Mesenchymal stem cell (in vitro differentiated cells and primary cell): ENCODE data around the gene KLF5.
"Not testable (repeated sequence)": the region's sequence is repeated elsewhere in the genome, so short reads cannot be mapped to it uniquely, and the experiment has no call there.

Experiments
- DNase-seq: peaks from one replicate; pipeline ENCODE4 v3.0.0-alpha.2; 2013
- H2AFZ ChIP-seq: one replicate; pipeline ENCODE4 v1.6.1; 2013; ENCODE audit warnings: low read depth, mild to moderate bottlenecking, control low read depth, inconsistent platforms, low read length, moderate library complexity
- H2AK5ac ChIP-seq: 2 replicates; pipeline ENCODE4 v1.6.1; 2013; ENCODE audit warnings: low read length, moderate library complexity, mild to moderate bottlenecking, inconsistent platforms; ENCODE audit not compliant: severe bottlenecking
- H2BK120ac ChIP-seq: one replicate; pipeline ENCODE4 v1.6.1; 2013; ENCODE audit warnings: low read depth, mild to moderate bottlenecking, inconsistent platforms, low read length, moderate library complexity
- H2BK12ac ChIP-seq, 2 experiments: one replicate each; pipeline ENCODE4 v1.6.1; 2013; ENCODE audit warnings: inconsistent platforms in 2 of 2, low read length in 2 of 2, mild to moderate bottlenecking in 2 of 2, moderate library complexity in 2 of 2, control low read depth in 1 of 2
- H2BK15ac ChIP-seq: one replicate; pipeline ENCODE4 v1.6.1; 2013; ENCODE audit warnings: mild to moderate bottlenecking, low read depth, inconsistent platforms; ENCODE audit not compliant: poor library complexity, severe bottlenecking
- H2BK5ac ChIP-seq: 2 replicates; pipeline ENCODE4 v1.6.1; 2013; ENCODE audit warnings: low read depth, mild to moderate bottlenecking, low read length, control low read depth, inconsistent platforms; ENCODE audit not compliant: poor library complexity, severe bottlenecking
- H3K14ac ChIP-seq, 2 experiments: one replicate each; pipeline ENCODE4 v1.6.1; 2013; ENCODE audit warnings: inconsistent platforms in 2 of 2, low read length in 2 of 2, control low read depth in 1 of 2, mild to moderate bottlenecking in 1 of 2, moderate library complexity in 1 of 2
- H3K18ac ChIP-seq, 2 experiments: one replicate each; pipeline ENCODE4 v1.6.1; 2013; ENCODE audit warnings: inconsistent platforms in 2 of 2, low read length in 2 of 2, control low read depth in 1 of 2, low read depth in 1 of 2, mild to moderate bottlenecking in 1 of 2
- H3K23ac ChIP-seq, 2 experiments: one replicate each; pipeline ENCODE4 v1.6.1; 2013; ENCODE audit warnings: inconsistent platforms in 2 of 2, low read length in 2 of 2, mild to moderate bottlenecking in 2 of 2, moderate library complexity in 2 of 2, control low read depth in 1 of 2
- H3K27ac ChIP-seq: 2 replicates; pipeline ENCODE4 v1.5.1; 2013; ENCODE audit warnings: mild to moderate bottlenecking, moderate library complexity, low read length, control low read depth, inconsistent platforms; ENCODE audit not compliant: poor library complexity, severe bottlenecking
- H3K27me3 ChIP-seq, 2 experiments: 2 replicates each; pipeline versions ENCODE4 v1.6.1 to v1.7.0; 2013; ENCODE audit warnings: low read length in 2 of 2, mild to moderate bottlenecking in 2 of 2, moderate library complexity in 2 of 2, control low read depth in 1 of 2, inconsistent platforms in 1 of 2; ENCODE audit not compliant: control insufficient read depth in 1 of 2, insufficient read depth in 1 of 2
- H3K36me3 ChIP-seq, 2 experiments: 2 replicates each; pipeline versions ENCODE4 v1.6.1 to v1.7.0; 2013; ENCODE audit warnings: low read length in 2 of 2, control low read depth in 1 of 2, inconsistent platforms in 1 of 2, low read depth in 1 of 2, mild to moderate bottlenecking in 1 of 2; ENCODE audit not compliant: insufficient read depth in 2 of 2, control insufficient read depth in 1 of 2
- H3K4ac ChIP-seq, 2 experiments: one replicate each; pipeline ENCODE4 v1.6.1; 2013; ENCODE audit warnings: inconsistent platforms in 2 of 2, low read length in 2 of 2, mild to moderate bottlenecking in 2 of 2, moderate library complexity in 2 of 2, control low read depth in 1 of 2, low read depth in 1 of 2
- H3K4me1 ChIP-seq: 2 replicates; pipeline ENCODE4 v1.6.1; 2013; ENCODE audit warnings: low read depth, low read length, control low read depth; ENCODE audit not compliant: control insufficient read depth, insufficient read depth
- H3K4me2 ChIP-seq: 2 replicates; pipeline ENCODE4 v1.6.1; 2013; ENCODE audit warnings: low read length, mild to moderate bottlenecking, inconsistent platforms; ENCODE audit not compliant: poor library complexity, severe bottlenecking
- H3K4me3 ChIP-seq, 2 experiments: 2 replicates each; pipeline versions ENCODE4 v1.5.1 to v1.7.0; 2013; ENCODE audit warnings: low read length in 2 of 2, mild to moderate bottlenecking in 2 of 2, control low read depth in 1 of 2, low read depth in 1 of 2; ENCODE audit not compliant: insufficient read depth in 1 of 2
- H3K79me1 ChIP-seq: replicated peaks from 2 replicates; pipeline ENCODE4 v1.6.1; 2013; ENCODE audit warnings: mild to moderate bottlenecking, control low read depth, low read length, inconsistent platforms; ENCODE audit not compliant: poor library complexity, severe bottlenecking
- H3K9ac ChIP-seq: 2 replicates; pipeline ENCODE4 v1.7.0; 2013; ENCODE audit warnings: mild to moderate bottlenecking, low read length, moderate library complexity
- H3K9me3 ChIP-seq: 2 replicates; pipeline ENCODE4 v1.7.0; 2013; ENCODE audit warnings: mild to moderate bottlenecking, low read length; ENCODE audit not compliant: control insufficient read depth
- H4K8ac ChIP-seq: one replicate; pipeline ENCODE4 v1.6.1; 2013; ENCODE audit warnings: inconsistent platforms, mild to moderate bottlenecking, low read length, moderate library complexity
- H4K91ac ChIP-seq: one replicate; pipeline ENCODE4 v1.6.1; 2013; ENCODE audit warnings: mild to moderate bottlenecking, low read length, inconsistent platforms
- WGBS: methylation state at CpG from one replicate; pipeline ENCODE4 v1.1.7; 2013; ENCODE audit warnings: mixed read lengths; 5-methylcytosine and 5-hydroxymethylcytosine counted together

The KLF5 gene

DNA sequence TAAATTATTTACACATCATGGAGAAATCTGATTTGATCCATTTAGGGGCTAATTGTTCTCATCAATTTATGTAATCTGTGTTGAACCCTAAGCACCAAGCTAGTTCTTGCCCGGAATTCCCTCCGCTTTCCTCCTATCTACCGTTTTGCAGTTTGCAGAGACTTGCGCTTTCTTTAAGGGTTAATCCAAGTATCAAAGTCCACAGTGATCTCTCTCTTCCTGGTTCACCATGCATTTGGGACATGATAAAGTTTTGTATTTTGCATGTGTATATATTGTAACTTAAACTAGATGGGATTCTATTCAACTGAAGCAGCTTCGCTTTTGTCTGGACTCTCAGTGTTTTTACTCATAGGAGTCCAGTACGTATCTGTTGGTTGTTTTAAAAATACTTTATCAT is 13.8 kb upstream of the KLF5 start:
- no peaks in the 10 kb centered on the region for H3K9me3 ChIP-seq
- H2AFZ ChIP-seq, result no peak overlapping the region
- no peak overlapping the region for H4K91ac ChIP-seq
- no peak overlapping the region for H2AK5ac ChIP-seq
- no peak overlapping the region for H4K8ac ChIP-seq
- H3K36me3 ChIP-seq, result no peaks in the 10 kb centered on the region
- no peaks in the 10 kb centered on the region for H3K27me3 ChIP-seq
- no peak overlapping the region for H2BK12ac ChIP-seq
- no peak overlapping the region for H3K9ac ChIP-seq
- H3K18ac ChIP-seq, result no peak overlapping the region
- no peak overlapping the region for H2BK120ac ChIP-seq
- no peaks in the 10 kb centered on the region for H3K79me1 ChIP-seq
- no peak overlapping the region for H3K4ac ChIP-seq
- DNase-seq, result no peak
- no peak overlapping the region for H3K23ac ChIP-seq
- H2BK5ac ChIP-seq, result no peak overlapping the region
- no peak overlapping the region for H3K14ac ChIP-seq
- 100% methylated on average over 5 of the region's 6 CpGs for WGBS
- no peak overlapping the region for H3K4me3 ChIP-seq
- no peak overlapping the region for H2BK15ac ChIP-seq
- no peak overlapping the region for H3K27ac ChIP-seq
- no peaks in the 10 kb centered on the region for H3K4me1 ChIP-seq
- no peak overlapping the region for H3K4me2 ChIP-seq

DNA sequence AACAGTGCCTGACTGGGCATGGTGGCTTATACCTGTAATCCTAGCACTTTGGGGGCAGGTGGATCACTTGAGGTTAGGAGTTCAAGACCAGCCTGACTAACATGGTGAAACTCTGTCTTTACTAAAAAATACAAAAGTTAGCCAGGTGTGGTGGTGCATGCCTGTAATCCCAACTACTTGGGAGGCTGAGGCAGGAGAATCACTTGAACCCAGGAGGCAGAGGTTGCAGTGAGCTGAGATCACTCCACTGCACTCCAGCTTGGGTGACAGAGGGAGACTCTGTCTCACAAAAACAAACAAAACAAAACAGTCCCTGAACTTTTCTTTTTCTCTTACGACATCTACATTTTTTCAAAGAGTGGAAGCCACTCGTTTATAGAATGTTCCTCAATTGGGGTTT is 10.2 kb upstream of the KLF5 start:
- 86% methylated on average over 2 of the region's 2 CpGs for WGBS
- H3K4me2 ChIP-seq, result not testable (repeated sequence)

DNA sequence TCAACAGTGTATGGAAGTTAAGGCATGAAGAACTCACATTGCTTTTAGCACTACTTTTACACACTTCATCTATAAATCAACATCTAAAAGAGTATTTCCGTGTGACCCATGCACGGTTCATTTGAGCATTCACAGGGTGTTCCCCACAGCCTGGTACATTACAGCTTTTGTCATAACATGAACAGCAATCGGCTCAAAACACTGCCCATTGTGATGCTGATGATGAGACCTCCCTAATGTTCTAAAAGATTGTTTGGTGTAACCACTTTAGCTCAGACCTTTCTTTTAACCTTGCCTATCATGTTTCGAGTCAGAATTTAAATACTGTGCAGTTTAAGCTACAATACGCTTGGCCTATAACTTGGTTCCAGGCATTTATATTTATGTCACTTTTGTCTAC is 4.1 kb upstream of the KLF5 start:
- Histone ChIP-seq H3K27ac (no peak overlapping the region), H3K18ac (no peak overlapping the region), H3K79me1 (peaks cover 3% of the 10 kb centered on the region), H2BK12ac (no peak overlapping the region), H3K4me3 (no peak overlapping the region), H2BK120ac (no peak overlapping the region), H2BK15ac (no peak overlapping the region), H3K14ac (no peak overlapping the region), H3K4me2 (no peak overlapping the region), H3K9me3 (no peaks in the 10 kb centered on the region), H2BK5ac (no peak overlapping the region), H4K8ac (no peak overlapping the region), H3K36me3 (no peaks in the 10 kb centered on the region), H3K4me1 (no peaks in the 10 kb centered on the region), H3K27me3 (peaks cover 0 to 20% of the 10 kb centered on the region in 2 experiments), H2AFZ (no peak overlapping the region), H3K4ac (no peak overlapping the region), H2AK5ac (no peak overlapping the region), H3K9ac (no peak overlapping the region), H4K91ac (no peak overlapping the region), H3K23ac (no peak overlapping the region)
- WGBS, result 50% methylated on average over 3 of the region's 5 CpGs
- no peak for DNase-seq

More for the DNA sequence above, 10.2 kb upstream of the KLF5 start:
- not testable (repeated sequence) for H2BK120ac ChIP-seq, H3K79me1 ChIP-seq, H3K4ac ChIP-seq, H4K8ac ChIP-seq, H2AK5ac ChIP-seq, H3K23ac ChIP-seq, H2AFZ ChIP-seq, H2BK12ac ChIP-seq, H3K14ac ChIP-seq, H3K27me3 ChIP-seq, H3K9ac ChIP-seq, H3K4me1 ChIP-seq, H3K27ac ChIP-seq, H3K18ac ChIP-seq, H3K9me3 ChIP-seq, H2BK15ac ChIP-seq, H2BK5ac ChIP-seq, H3K36me3 ChIP-seq, H4K91ac ChIP-seq, H3K4me3 ChIP-seq, DNase-seq

DNA sequence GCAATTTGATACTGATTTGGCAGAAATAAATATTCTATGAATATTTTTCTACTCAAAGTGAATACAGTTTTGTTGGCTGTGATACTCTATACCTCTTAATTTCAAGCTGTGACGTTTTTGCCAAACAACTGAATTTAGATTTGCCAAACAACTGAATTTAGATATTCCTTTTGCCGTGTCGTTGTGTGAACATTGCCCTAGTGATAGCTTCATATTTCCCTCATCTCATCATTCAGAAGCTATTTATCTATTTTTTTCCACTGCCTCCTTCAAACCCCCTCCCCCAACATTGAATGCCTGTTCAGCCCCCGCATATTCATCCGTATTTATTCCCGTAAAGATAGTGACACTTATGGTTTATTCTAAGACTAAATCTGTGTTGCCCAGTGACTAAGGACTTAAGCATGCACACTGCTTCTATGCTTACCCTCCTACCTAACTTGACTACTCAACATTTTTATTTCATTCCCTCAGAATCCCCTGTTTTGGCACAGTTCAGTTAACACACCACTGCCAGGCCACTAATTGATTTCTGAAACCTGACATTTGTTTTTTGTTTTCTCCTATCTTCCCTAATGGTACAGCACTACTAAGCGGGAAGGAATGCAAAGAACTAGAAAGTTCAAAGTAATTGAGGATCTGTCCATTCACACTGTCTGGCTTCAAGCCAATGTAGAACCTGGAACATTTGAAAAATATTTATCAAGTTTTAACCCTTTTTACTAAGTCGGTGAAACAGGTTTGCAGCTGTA is 2.8 kb upstream of the KLF5 start:
- Histone ChIP-seq H3K9me3 (no peaks in the 10 kb centered on the region), H3K4me3 (no peak overlapping the region), H2AFZ (no peak overlapping the region), H4K8ac (no peak overlapping the region), H2AK5ac (no peak overlapping the region), H3K79me1 (peaks cover 4% of the 10 kb centered on the region), H3K14ac (no peak overlapping the region), H3K18ac (no peak overlapping the region), H3K9ac (no peak overlapping the region), H3K27ac (peak overlapping the region; percentile 37), H3K4me2 (peak overlapping the region; percentile 34), H2BK12ac (no peak overlapping the region), H2BK15ac (no peak overlapping the region), H2BK120ac (no peak overlapping the region), H4K91ac (no peak overlapping the region), H3K23ac (no peak overlapping the region), H3K4me1 (no peaks in the 10 kb centered on the region), H3K4ac (no peak overlapping the region), H3K36me3 (no peaks in the 10 kb centered on the region), H2BK5ac (no peak overlapping the region), H3K27me3 (peaks cover 0 to 20% of the 10 kb centered on the region in 2 experiments)
- 33% methylated on average over 8 of the region's 8 CpGs for WGBS
- DNase-seq, result peak; percentile 64
